Germinal center (tissue), 1 donor: Measurements from ENCODE around the gene NUDCD3.

Experiments used
- DNase-seq: peaks from one replicate; pipeline ENCODE4 v3.0.0; 2012; ENCODE audit warnings: mixed read lengths, low spot score

The NUDCD3 gene

GRCh38 chr7:44400033-44400511 lies 90.4 kb downstream of the NUDCD3 start:
- no peak for DNase-seq

GRCh38 chr7:44398953-44399574 lies 91.4 kb downstream of the NUDCD3 start:
- no peak for DNase-seq

GRCh38 chr7:44398511-44398911 lies 91.9 kb downstream of the NUDCD3 start:
- no peak for DNase-seq

- DNase-seq: no peak
Measured at GRCh38 chr7:44396931-44397545, 93.4 kb downstream of the NUDCD3 start.

GRCh38 chr7:44396496-44396895 lies 94.0 kb downstream of the NUDCD3 start:
- DNase-seq: no peak

GRCh38 chr7:44395067-44395466 lies 95.4 kb downstream of the NUDCD3 start:
- no peak for DNase-seq

- no peak for DNase-seq
Measured at GRCh38 chr7:44394636-44395035, 95.8 kb downstream of the NUDCD3 start.

- DNase-seq: no peak
Measured at GRCh38 chr7:44394112-44394447, 96.4 kb downstream of the NUDCD3 start.

- no peak for DNase-seq
Measured at GRCh38 chr7:44393238-44394111, 97.0 kb downstream of the NUDCD3 start.

GRCh38 chr7:44392618-44393010 lies 97.8 kb downstream of the NUDCD3 start:
- no peak for DNase-seq

- DNase-seq: no peak
Measured at GRCh38 chr7:44391746-44392617, 98.5 kb downstream of the NUDCD3 start.

- DNase-seq: no peak
Measured at GRCh38 chr7:44391171-44391570, 99.3 kb downstream of the NUDCD3 start.

GRCh38 chr7:44390701-44391100 lies 99.8 kb downstream of the NUDCD3 start:
- DNase-seq: no peak

- no peak for DNase-seq
Measured at GRCh38 chr7:44388089-44388970, 102.1 kb downstream of the NUDCD3 start.

- no peak for DNase-seq
Measured at GRCh38 chr7:44387389-44387788, 103.1 kb downstream of the NUDCD3 start.

GRCh38 chr7:44386139-44386913 lies 104.1 kb downstream of the NUDCD3 start:
- no peak for DNase-seq

GRCh38 chr7:44385434-44386138 lies 104.9 kb downstream of the NUDCD3 start:
- no peak for DNase-seq

GRCh38 chr7:44384586-44385433 lies 105.6 kb downstream of the NUDCD3 start:
- no peak for DNase-seq

GRCh38 chr7:44383566-44383965 lies 106.9 kb downstream of the NUDCD3 start:
- DNase-seq: no peak
